Fibroblast of lung (primary cell): ENCODE data around the gene TMEM131L. TPM values are rescaled to one million over a fixed set of nuclear protein-coding genes. Genes with fewer than 3 reads are reported as not detected.

Experiments used
- DNase-seq, 2 donors: peaks; one replicate each; pipeline versions ENCODE4 v3.0.0 to v3.0.0-alpha.2; 2010; ENCODE audit warnings: low read depth in 2 of 2
- H2AFZ ChIP-seq: 2 replicates; pipeline ENCODE4 v1.5.1; 2012; ENCODE audit warnings: low read length, control low read depth, inconsistent platforms
- H3K27ac ChIP-seq: 2 replicates; pipeline ENCODE4 v1.5.1; 2011; ENCODE audit warnings: low read length, control low read depth; ENCODE audit not compliant: insufficient read depth
- H3K27me3 ChIP-seq: 2 replicates; pipeline ENCODE4 v1.5.1; 2011; ENCODE audit warnings: mild to moderate bottlenecking, low read length; ENCODE audit not compliant: control insufficient read depth, insufficient read depth
- H3K36me3 ChIP-seq: 2 replicates; pipeline ENCODE4 v1.5.1; 2011; ENCODE audit warnings: low read length; ENCODE audit not compliant: control insufficient read depth, insufficient read depth
- H3K4me1 ChIP-seq: 2 replicates; pipeline ENCODE4 v1.5.1; 2011; ENCODE audit warnings: low read length; ENCODE audit not compliant: control insufficient read depth, insufficient read depth; ENCODE audit errors: extremely low read depth
- H3K4me2 ChIP-seq: 2 replicates; pipeline ENCODE4 v1.5.1; 2011; ENCODE audit warnings: low read length, control low read depth; ENCODE audit not compliant: insufficient read depth; ENCODE audit errors: extremely low read depth
- H3K4me3 ChIP-seq, 4 experiments: fragments of 200-600 bp in 1 of 4; sonication (generic) in 1 of 4; replicated peaks in 1 of 4; 2 replicates each; pipeline ENCODE4 v1.5.1; 2011 to 2016; ENCODE audit warnings: low read length in 4 of 4, low read depth in 3 of 4, mild to moderate bottlenecking in 3 of 4, control low read depth in 2 of 4, inconsistent platforms in 1 of 4, mixed read lengths in 1 of 4; ENCODE audit not compliant: insufficient read depth in 1 of 4; ENCODE audit errors: control extremely low read depth in 1 of 4
- H3K79me2 ChIP-seq: 2 replicates; pipeline ENCODE4 v1.5.1; 2012; ENCODE audit warnings: mild to moderate bottlenecking, low read length, inconsistent platforms; ENCODE audit not compliant: control insufficient read depth, insufficient read depth
- H3K9ac ChIP-seq: 2 replicates; pipeline ENCODE4 v1.5.1; 2011; ENCODE audit warnings: mild to moderate bottlenecking, low read length, control low read depth; ENCODE audit not compliant: insufficient read depth
- H3K9me3 ChIP-seq: 2 replicates; pipeline ENCODE4 v1.5.1; 2012; ENCODE audit warnings: low read depth, low read length; ENCODE audit not compliant: control insufficient read depth, insufficient read depth
- H4K20me1 ChIP-seq: 2 replicates; pipeline ENCODE4 v1.5.1; 2011; ENCODE audit warnings: low read length; ENCODE audit not compliant: control insufficient read depth, insufficient read depth; ENCODE audit errors: extremely low read depth
- EZH2 ChIP-seq: IDR thresholded peaks from 2 replicates; pipeline ENCODE4 v1.5.1; 2012; ENCODE audit warnings: low read length, control low read depth, mild to moderate bottlenecking; ENCODE audit errors: missing control alignments
- polyA plus RNA-seq, 2 donors: library from polyadenylated mRNA; depleted of rRNA in 1 of 2; stranded (reverse) in 1 of 2; unstranded in 1 of 2; fragments of >200 nt; gene quantifications; 2 replicates each; pipeline ENCODE4 v1.2.1, GENCODE V29; 2011 to 2012; ENCODE audit warnings: missing spikeins in 1 of 2
- total RNA-seq: library from RNA; depleted of rRNA; stranded (reverse); fragments of >200 nt; gene quantifications from 2 replicates; pipeline ENCODE4 v1.2.1, GENCODE V29; 2014
- TF ChIP-seq, protein P1 (sequence below), 2 donors: IDR thresholded peaks in 1 of 2; conservative IDR thresholded peaks in 1 of 2; 1 replicate in 1 of 2; 2 replicates in 1 of 2; pipeline ENCODE4 v1.5.1; 2011 to 2012; ENCODE audit warnings: low read length in 2 of 2, control low read depth in 1 of 2, inconsistent platforms in 1 of 2, low read depth in 1 of 2, mild to moderate bottlenecking in 1 of 2

TMEM131L gene
- total and polyA plus RNA-seq, 2 donors (not counting 1 experiment from before 2014, with no cell fraction given): 7.7 to 15.0 TPM

DNA sequence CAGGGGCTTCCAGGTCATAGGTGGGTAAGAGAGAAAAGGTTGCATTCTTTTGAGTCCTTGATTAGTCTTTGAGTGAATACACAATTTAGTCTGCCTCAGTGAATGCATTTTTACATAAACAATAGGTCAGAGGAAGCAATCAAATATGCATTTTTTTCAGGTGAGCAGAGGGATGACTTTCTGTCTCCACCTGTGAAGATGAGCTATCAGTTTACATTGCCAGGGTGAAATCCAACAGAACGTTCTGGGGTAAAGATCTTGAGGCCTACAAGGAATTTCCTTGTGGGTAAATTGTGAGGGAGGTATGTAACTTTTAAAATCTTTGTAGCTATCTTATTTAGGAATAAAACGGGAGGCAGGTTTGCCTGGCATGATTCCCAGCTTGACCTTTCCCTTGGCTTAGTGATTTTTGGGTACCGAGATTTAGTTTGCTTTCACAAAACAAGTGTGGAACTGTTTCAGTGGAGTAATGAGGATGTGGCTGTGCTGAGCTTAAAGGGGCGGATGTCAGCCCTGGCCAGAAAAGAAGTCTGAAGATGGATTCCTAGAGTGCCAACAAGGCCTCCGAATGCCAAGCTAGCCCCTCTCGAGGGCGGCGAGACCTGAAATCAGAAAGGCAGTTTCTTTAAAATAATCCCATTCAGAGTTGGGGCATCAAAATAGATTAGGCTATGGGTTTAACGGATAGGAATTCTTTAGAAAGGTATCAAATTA is 29.5 kb downstream of the TMEM131L start:
- Histone ChIP-seq H3K4me2 (no peak overlapping the region), H3K9me3 (no peaks in the 10 kb centered on the region), H4K20me1 (no peaks in the 10 kb centered on the region), H3K36me3 (no peaks in the 10 kb centered on the region), H3K79me2 (no peaks in the 10 kb centered on the region), H3K27me3 (no peaks in the 10 kb centered on the region), H2AFZ (no peak overlapping the region), H3K9ac (no peak overlapping the region), H3K4me3 (no peak overlapping the region), H3K27ac (no peak overlapping the region), H3K4me1 (peaks cover 11% of the 10 kb centered on the region)
- TF ChIP-seq EZH2: no peak
- TF ChIP-seq, protein P1, sequence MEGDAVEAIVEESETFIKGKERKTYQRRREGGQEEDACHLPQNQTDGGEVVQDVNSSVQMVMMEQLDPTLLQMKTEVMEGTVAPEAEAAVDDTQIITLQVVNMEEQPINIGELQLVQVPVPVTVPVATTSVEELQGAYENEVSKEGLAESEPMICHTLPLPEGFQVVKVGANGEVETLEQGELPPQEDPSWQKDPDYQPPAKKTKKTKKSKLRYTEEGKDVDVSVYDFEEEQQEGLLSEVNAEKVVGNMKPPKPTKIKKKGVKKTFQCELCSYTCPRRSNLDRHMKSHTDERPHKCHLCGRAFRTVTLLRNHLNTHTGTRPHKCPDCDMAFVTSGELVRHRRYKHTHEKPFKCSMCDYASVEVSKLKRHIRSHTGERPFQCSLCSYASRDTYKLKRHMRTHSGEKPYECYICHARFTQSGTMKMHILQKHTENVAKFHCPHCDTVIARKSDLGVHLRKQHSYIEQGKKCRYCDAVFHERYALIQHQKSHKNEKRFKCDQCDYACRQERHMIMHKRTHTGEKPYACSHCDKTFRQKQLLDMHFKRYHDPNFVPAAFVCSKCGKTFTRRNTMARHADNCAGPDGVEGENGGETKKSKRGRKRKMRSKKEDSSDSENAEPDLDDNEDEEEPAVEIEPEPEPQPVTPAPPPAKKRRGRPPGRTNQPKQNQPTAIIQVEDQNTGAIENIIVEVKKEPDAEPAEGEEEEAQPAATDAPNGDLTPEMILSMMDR (conservative IDR thresholded peaks at IDR 0.05 in 1 of 2, IDR thresholded peaks at IDR 0.05 in 1 of 2; ENCODE audit: low read depth in 1 of 2, low read length in 2 of 2): no peak
- no peak for DNase-seq

DNA sequence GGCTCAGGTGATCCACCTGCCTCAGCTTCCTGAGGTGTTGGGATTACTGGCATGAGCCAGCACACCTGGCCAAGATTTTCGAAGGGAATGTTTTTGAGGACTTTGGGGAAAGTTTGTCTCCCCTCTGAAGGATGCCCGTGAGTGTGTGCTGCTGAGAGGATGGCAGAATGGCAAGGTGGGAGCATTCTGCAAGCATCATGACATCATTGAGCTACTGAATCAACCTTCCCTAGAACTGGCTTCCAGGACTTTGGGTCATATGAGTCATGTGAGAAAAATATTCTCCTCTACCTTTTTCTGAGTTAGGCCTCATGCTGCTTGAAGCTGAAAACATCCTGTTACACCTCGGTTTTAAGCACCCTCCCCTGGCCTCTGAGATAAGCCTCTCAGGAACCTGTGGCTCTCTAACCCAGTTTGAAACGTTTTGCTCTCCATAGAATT is 31.0 kb downstream of the TMEM131L start:
- DNase-seq: peak in 1 of 2 donors; percentile 64
- Histone ChIP-seq H3K27ac (no peak overlapping the region), H3K9ac (no peak overlapping the region), H2AFZ (no peak overlapping the region), H3K79me2 (no peaks in the 10 kb centered on the region), H4K20me1 (no peaks in the 10 kb centered on the region), H3K9me3 (no peaks in the 10 kb centered on the region), H3K4me1 (peaks cover 14% of the 10 kb centered on the region), H3K4me3 (no peak overlapping the region), H3K36me3 (no peaks in the 10 kb centered on the region), H3K27me3 (no peaks in the 10 kb centered on the region), H3K4me2 (peak overlapping the region; percentile 6)
- TF ChIP-seq, protein P1 (conservative IDR thresholded peaks at IDR 0.05 in 1 of 2, IDR thresholded peaks at IDR 0.05 in 1 of 2; ENCODE audit: low read depth in 1 of 2, low read length in 2 of 2): no peak
- no peak for TF ChIP-seq EZH2

DNA sequence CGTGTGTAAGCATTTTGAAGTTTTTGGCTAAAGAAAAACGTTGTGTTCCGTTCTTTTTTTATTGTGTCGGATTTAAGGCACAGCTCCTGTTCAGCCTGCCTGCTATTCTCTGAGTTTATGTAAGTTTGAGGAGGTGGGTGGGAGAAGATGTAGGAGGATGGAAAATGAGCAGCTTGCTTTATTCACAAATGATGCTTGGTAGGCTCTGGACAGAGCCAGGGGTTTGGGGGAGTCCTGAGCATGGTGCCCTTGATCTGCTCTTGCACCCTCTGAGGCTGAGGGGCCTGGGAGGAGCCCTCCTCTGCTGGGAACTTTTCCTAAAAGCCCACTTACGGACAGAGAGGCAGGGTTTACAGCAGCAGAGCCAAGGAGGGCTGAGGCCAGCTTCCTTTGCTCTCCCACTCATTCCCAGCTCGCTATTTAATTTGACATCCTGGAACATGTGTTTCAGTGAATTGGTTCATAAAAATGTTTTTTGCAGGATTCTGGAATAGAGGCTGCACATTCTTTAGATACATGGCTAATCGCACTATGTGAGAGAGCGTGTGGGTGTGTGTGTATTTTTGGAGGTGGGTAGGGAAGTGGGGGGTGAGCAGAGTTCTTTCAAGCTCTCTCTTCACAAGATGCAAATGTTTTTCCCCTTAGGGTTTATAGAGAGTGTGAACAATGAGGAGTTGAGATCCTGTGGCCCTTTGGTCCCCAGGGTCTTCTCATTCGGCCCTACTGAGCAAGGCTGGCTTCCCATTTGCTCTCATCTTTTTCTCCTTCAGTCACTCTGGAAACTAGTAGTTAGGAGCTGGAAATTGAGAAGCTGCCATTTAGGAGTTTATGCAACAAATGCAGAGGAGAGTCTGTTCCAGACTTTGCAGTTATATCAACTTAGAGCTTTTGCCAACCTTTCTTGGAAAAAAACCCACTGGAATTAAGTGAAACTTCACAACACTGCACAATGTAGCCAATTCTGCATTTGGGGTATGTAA is 32.1 kb downstream of the TMEM131L start:
- Histone ChIP-seq H3K36me3 (no peaks in the 10 kb centered on the region), H4K20me1 (no peaks in the 10 kb centered on the region), H2AFZ (no peak overlapping the region), H3K4me3 (peak overlapping the region in 3 of 4 experiments; percentile 6 to 31 (median 20)), H3K4me1 (peaks cover 20% of the 10 kb centered on the region), H3K79me2 (no peaks in the 10 kb centered on the region), H3K9ac (no peak overlapping the region), H3K9me3 (no peaks in the 10 kb centered on the region), H3K4me2 (peak overlapping the region; percentile 55), H3K27ac (peak overlapping the region; percentile 63), H3K27me3 (no peaks in the 10 kb centered on the region)
- no peak for TF ChIP-seq EZH2
- TF ChIP-seq, protein P1 (conservative IDR thresholded peaks at IDR 0.05 in 1 of 2, IDR thresholded peaks at IDR 0.05 in 1 of 2; ENCODE audit: low read depth in 1 of 2, low read length in 2 of 2): no peak
- DNase-seq: peak; percentile 67 to 88
